ENCODE results near the gene IMP4.

DNA sequence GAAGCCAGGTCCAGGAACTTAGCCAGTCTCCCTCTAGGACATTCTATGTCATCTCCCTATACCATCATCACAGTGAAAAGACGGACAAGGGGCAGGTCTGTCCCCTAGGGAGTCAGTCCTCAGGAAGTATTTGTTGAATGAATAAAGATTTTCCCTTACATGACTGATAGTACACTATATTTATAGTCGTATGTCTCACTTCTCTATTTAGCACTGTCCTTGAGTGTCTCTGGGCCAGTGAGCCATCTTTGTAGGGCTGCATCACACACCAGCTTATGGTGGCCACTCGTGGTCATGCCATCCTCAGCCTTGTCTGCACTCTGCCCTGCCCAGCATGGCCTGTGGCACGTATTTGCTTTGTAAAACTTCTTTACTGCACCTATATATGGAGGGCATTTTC lies 38.9 kb downstream of the IMP4 start:
- TF ChIP-seq, protein P1, sequence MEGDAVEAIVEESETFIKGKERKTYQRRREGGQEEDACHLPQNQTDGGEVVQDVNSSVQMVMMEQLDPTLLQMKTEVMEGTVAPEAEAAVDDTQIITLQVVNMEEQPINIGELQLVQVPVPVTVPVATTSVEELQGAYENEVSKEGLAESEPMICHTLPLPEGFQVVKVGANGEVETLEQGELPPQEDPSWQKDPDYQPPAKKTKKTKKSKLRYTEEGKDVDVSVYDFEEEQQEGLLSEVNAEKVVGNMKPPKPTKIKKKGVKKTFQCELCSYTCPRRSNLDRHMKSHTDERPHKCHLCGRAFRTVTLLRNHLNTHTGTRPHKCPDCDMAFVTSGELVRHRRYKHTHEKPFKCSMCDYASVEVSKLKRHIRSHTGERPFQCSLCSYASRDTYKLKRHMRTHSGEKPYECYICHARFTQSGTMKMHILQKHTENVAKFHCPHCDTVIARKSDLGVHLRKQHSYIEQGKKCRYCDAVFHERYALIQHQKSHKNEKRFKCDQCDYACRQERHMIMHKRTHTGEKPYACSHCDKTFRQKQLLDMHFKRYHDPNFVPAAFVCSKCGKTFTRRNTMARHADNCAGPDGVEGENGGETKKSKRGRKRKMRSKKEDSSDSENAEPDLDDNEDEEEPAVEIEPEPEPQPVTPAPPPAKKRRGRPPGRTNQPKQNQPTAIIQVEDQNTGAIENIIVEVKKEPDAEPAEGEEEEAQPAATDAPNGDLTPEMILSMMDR (IDR thresholded peaks at IDR 0.05), result no peak
- TF ChIP-seq EP300 (IDR thresholded peaks at IDR 0.05), result no peak

All from tibial nerve (tissue), 4 donors.